ENCODE data around the gene CDKL4.
A peak's percentile ranks its signal among the peaks of the same experiment; 100 is the strongest.

CDKL4 gene

GRCh38 chr2:39135690-39136259, 108.0 kb downstream of the CDKL4 start:
- TF ChIP-seq CTCF (conservative IDR thresholded peaks at IDR 0.05; ENCODE audit: low read length), result no peak
- H3K4me3 ChIP-seq (ENCODE audit: low read length), result no peak overlapping the region
- DNase-seq (ENCODE audit: low read depth), result no peak

GRCh38 chr2:39133215-39133851, 110.4 kb downstream of the CDKL4 start:
- no peak overlapping the region for H3K4me3 ChIP-seq (ENCODE audit: low read length)
- no peak for DNase-seq (ENCODE audit: low read depth)
- TF ChIP-seq CTCF (conservative IDR thresholded peaks at IDR 0.05; ENCODE audit: low read length), result no peak

GRCh38 chr2:39128919-39129391, 114.8 kb downstream of the CDKL4 start:
- no peak for TF ChIP-seq CTCF (conservative IDR thresholded peaks at IDR 0.05; ENCODE audit: low read length)
- DNase-seq (ENCODE audit: low read depth), result no peak
- H3K4me3 ChIP-seq (ENCODE audit: low read length), result no peak overlapping the region

- H3K4me3 ChIP-seq (ENCODE audit: low read length), result no peak overlapping the region; the same call in 1 of the 2 replicates
- no peak for TF ChIP-seq CTCF (conservative IDR thresholded peaks at IDR 0.05; ENCODE audit: low read length)
- peak; percentile 55 for DNase-seq (ENCODE audit: low read depth)
These were observed 115.8 kb downstream of the CDKL4 start for GRCh38 chr2:39127973-39128372.
